Endothelial cell of umbilical vein (primary cell): ENCODE data around the gene HAND1. TPM values are rescaled to one million over a fixed set of nuclear protein-coding genes. Genes with fewer than 3 reads are reported as not detected.

Source experiments
- BruUV-seq: library from RNA; stranded (reverse); fragments of 400-500 nt; replicated peaks from 2 replicates; lab custom pipeline; 2021; lab: Mats Ljungman, UMichigan
- CTCF ChIA-PET: fragments of 300-600, 350-600 bp; sonication (Branson Sonifier 250); formaldehyde crosslinking; loops from one replicate; lab custom pipeline; 2021; ENCODE audit warnings: antibody characterized with exemption, inconsistent platforms; lab: Charles Lee
- POLR2A ChIA-PET: fragments of 300-600, 350-600 bp; sonication (Branson Sonifier 250); formaldehyde crosslinking; loops from one replicate; lab custom pipeline; 2021; ENCODE audit warnings: antibody characterized with exemption, inconsistent platforms; lab: Charles Lee
- DNase-seq: peaks from one replicate; pipeline ENCODE4 v3.0.0-alpha.2; 2011; ENCODE audit warnings: low read depth, low spot score
- FAIRE-seq: peaks from 2 replicates; lab custom pipeline; 2011; peaks lifted over from hg19 to GRCh38; lab: Jason Lieb, UNC
- H2AFZ ChIP-seq: 2 replicates; pipeline ENCODE4 v1.6.0; 2012; ENCODE audit warnings: low read depth, low read length, control low read depth, inconsistent platforms
- H3K27ac ChIP-seq: 2 replicates; pipeline ENCODE4 v1.5.1; 2011; ENCODE audit warnings: low read depth, mild to moderate bottlenecking, control low read depth, low read length, moderate library complexity; ENCODE audit not compliant: insufficient read depth
- H3K27me3 ChIP-seq, 2 experiments: 2 replicates each; pipeline versions ENCODE4 v1.6.0 to v1.6.1; 2011; ENCODE audit warnings: low read length in 2 of 2, mixed read lengths in 1 of 2; ENCODE audit not compliant: control insufficient read depth in 2 of 2, insufficient read depth in 2 of 2
- H3K36me3 ChIP-seq, 2 experiments: 2 replicates in 1 of 2; 3 replicates in 1 of 2; pipeline ENCODE4 v1.5.1; 2011; ENCODE audit warnings: low read length in 2 of 2, mild to moderate bottlenecking in 1 of 2, moderate library complexity in 1 of 2; ENCODE audit not compliant: control insufficient read depth in 2 of 2, insufficient read depth in 2 of 2; ENCODE audit errors: extremely low read depth in 1 of 2
- H3K4me1 ChIP-seq: 3 replicates; pipeline ENCODE4 v1.5.1; 2011; ENCODE audit warnings: mild to moderate bottlenecking, low read length; ENCODE audit not compliant: control insufficient read depth, insufficient read depth; ENCODE audit errors: extremely low read depth
- H3K4me2 ChIP-seq: 2 replicates; pipeline ENCODE4 v1.6.1; 2011; ENCODE audit warnings: low read length, control low read depth, mixed read lengths; ENCODE audit not compliant: insufficient read depth
- H3K4me3 ChIP-seq, 3 experiments: fragments of 200-600 bp in 1 of 3; sonication (generic), shearing (Covaris generic) in 1 of 3; replicated peaks in 1 of 3; 2 replicates each; pipeline ENCODE4 v1.5.1; 2011 to 2016; ENCODE audit warnings: control low read depth in 3 of 3, low read length in 3 of 3, mild to moderate bottlenecking in 2 of 3, inconsistent platforms in 1 of 3, low read depth in 1 of 3, moderate library complexity in 1 of 3; ENCODE audit not compliant: insufficient read depth in 1 of 3
- H3K79me2 ChIP-seq: 2 replicates; pipeline ENCODE4 v1.6.0; 2012; ENCODE audit warnings: low read length, inconsistent platforms; ENCODE audit not compliant: control insufficient read depth, insufficient read depth
- H3K9ac ChIP-seq: replicated peaks from 2 replicates; pipeline ENCODE3; 2011; ENCODE audit warnings: low read length, control low read depth; ENCODE audit not compliant: insufficient read depth; ENCODE audit errors: extremely low read depth
- H3K9me1 ChIP-seq: replicated peaks from 3 replicates; pipeline ENCODE4 v1.6.0; 2011; ENCODE audit warnings: mild to moderate bottlenecking, low read length; ENCODE audit not compliant: control insufficient read depth, insufficient read depth; ENCODE audit errors: extremely low read depth
- H3K9me3 ChIP-seq: replicated peaks from 2 replicates; pipeline ENCODE4 v1.5.1; 2012; ENCODE audit warnings: low read length, inconsistent platforms; ENCODE audit not compliant: control insufficient read depth, insufficient read depth
- H4K20me1 ChIP-seq: replicated peaks from 2 replicates; pipeline ENCODE3; 2011; ENCODE audit warnings: mild to moderate bottlenecking, low read length; ENCODE audit not compliant: control insufficient read depth, insufficient read depth; ENCODE audit errors: extremely low read depth
- CTCF ChIP-seq, 2 donors: IDR thresholded peaks; 1 replicate in 1 of 2; 2 replicates in 1 of 2; pipeline ENCODE4 v1.5.1; 2011; ENCODE audit warnings: low read length in 2 of 2, mild to moderate bottlenecking in 2 of 2, moderate library complexity in 2 of 2, control low read depth in 1 of 2, inconsistent platforms in 1 of 2, low read depth in 1 of 2; ENCODE audit not compliant: insufficient read depth in 1 of 2; ENCODE audit errors: extremely low read depth in 1 of 2
- EZH2 ChIP-seq: IDR thresholded peaks from 2 replicates; pipeline ENCODE4 v1.6.1; 2012; ENCODE audit warnings: borderline replicate concordance, low read depth, mild to moderate bottlenecking, moderate library complexity, low read length, inconsistent platforms; ENCODE audit not compliant: severe bottlenecking
- GATA2 ChIP-seq: IDR thresholded peaks from 2 replicates; pipeline ENCODE4 v1.7.0; 2011; ENCODE audit warnings: low read depth, mild to moderate bottlenecking, moderate library complexity, mixed read lengths, low read length; ENCODE audit not compliant: insufficient read length, insufficient read depth
- JUN ChIP-seq: IDR thresholded peaks from 2 replicates; pipeline ENCODE4 v1.6.1; 2011; ENCODE audit warnings: borderline replicate concordance, low read depth; ENCODE audit not compliant: insufficient read length, insufficient read depth
- MAX ChIP-seq: IDR thresholded peaks from 2 replicates; pipeline ENCODE4 v1.6.1; 2011; ENCODE audit not compliant: insufficient read depth, insufficient read length
- MYC ChIP-seq: IDR thresholded peaks from one replicate; pipeline ENCODE4 v1.6.1; 2011; ENCODE audit warnings: mild to moderate bottlenecking, low read depth, low read length
- dilution Hi-C: fragments of 300-500 bp; cut with MboI; formaldehyde crosslinking; loops from one replicate; pipeline ENCODE4 v1.15.0; 2019; ENCODE audit warnings: low sequenced_read_pairs; ENCODE audit not compliant: extremely low pct_ligation_motif_present
- intact Hi-C: fragments of 100-400 bp; cut with micrococcal nuclease; formaldehyde crosslinking; loops from one replicate; pipeline ENCODE4 v1.10.0; 2022
- polyA plus RNA-seq, 4 experiments: library from polyadenylated mRNA; depleted of rRNA in 3 of 4; stranded (reverse) in 3 of 4; unstranded in 1 of 4; fragments of >200 nt; gene quantifications; 2 replicates each; pipeline versions ENCODE4 v1.2.1 to v1.2.3, GENCODE V29; 2011 to 2012; ENCODE audit warnings: missing spikeins in 1 of 4
- total RNA-seq: library from RNA; stranded (reverse); gene quantifications from 2 replicates; pipeline ENCODE4 v1.2.3, GENCODE V29; 2021

Gene HAND1
- total and polyA plus RNA-seq, 2 donors (not counting 3 experiments of a cell fraction or from before 2014, with no cell fraction given), result not detected

GRCh38 chr5:154517181-154517580, 39.2 kb upstream of the HAND1 start:
- H4K20me1 ChIP-seq, result no peaks in the 10 kb centered on the region
- H3K9me3 ChIP-seq, result no peaks in the 10 kb centered on the region
- no peaks in the 10 kb centered on the region for H3K9me1 ChIP-seq
- dilution Hi-C loops, result no loop called here
- POLR2A ChIA-PET, result no interaction called here
- no peak overlapping the region for H3K4me2 ChIP-seq
- BruUV-seq, result no TSS peak
- H3K4me3 ChIP-seq, result no peak overlapping the region
- CTCF ChIA-PET, result no interaction called here
- H2AFZ ChIP-seq, result no peak overlapping the region
- no peak overlapping the region for H3K27ac ChIP-seq
- FAIRE-seq (no peak), DNase-seq (no peak)
- H3K4me1 ChIP-seq, result no peaks in the 10 kb centered on the region
- intact Hi-C loops, result no loop called here
- no peaks in the 10 kb centered on the region for H3K79me2 ChIP-seq
- H3K36me3 ChIP-seq, result no peaks in the 10 kb centered on the region
- H3K27me3 ChIP-seq, result peaks cover 6 to 7% of the 10 kb centered on the region in 2 experiments
- TF ChIP-seq JUN (no peak), MAX (no peak), EZH2 (no peak), GATA2 (no peak), CTCF (IDR thresholded peaks at IDR 0.05; ENCODE audit: extremely low read depth in 1 of 2, insufficient read depth in 1 of 2, low read depth in 1 of 2, low read length in 2 of 2) (no peak), MYC (no peak)
- no peak overlapping the region for H3K9ac ChIP-seq
